Activated CD4-positive, CD25-positive, alpha-beta regulatory T cell (primary cell): ENCODE data around the gene TNFRSF12A.
"Not testable (repeated sequence)": the region's sequence is repeated elsewhere in the genome, so short reads cannot be mapped to it uniquely, and the experiment has no call there.

ENCODE experiments used
- DNase-seq, 4 experiments: peaks; one replicate each; lab custom pipeline; 2025; lab: John Stamatoyannopoulos, UW

The TNFRSF12A gene

DNA sequence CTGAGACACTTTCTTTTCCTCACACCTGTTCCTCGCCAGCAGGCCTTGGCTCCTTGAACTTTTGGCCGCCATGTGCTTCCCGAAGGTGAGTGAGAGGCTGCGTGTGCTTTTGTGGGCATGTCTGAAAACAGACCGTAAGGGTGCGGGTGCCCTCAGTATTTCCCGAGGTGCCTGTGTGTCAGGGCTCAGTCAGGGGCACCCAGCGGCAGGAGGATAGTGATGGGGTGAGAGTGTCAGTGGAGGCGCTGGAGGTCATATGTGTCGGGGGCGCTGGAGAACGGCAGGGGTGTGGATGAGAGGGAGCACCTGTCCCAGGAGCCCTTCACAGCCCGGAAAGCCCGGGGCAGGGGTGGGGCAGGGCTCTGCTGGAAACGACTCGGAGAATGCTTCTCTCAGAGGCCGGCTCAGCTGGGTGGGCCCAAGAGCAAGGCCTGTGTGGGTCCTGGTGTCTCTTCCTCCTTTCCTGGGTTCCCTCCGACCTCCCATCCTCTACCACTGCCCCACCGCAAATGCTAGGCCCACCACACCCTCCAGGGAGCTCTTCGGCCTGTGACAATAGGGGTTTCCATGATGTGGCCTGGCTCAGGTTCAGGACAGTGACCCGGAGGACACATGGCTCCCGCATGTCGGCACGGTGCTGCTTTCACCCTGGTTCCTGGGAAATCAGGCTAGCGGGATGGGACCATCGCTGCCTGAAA lies 45.7 kb downstream of the TNFRSF12A start:
- no peak for DNase-seq

DNA sequence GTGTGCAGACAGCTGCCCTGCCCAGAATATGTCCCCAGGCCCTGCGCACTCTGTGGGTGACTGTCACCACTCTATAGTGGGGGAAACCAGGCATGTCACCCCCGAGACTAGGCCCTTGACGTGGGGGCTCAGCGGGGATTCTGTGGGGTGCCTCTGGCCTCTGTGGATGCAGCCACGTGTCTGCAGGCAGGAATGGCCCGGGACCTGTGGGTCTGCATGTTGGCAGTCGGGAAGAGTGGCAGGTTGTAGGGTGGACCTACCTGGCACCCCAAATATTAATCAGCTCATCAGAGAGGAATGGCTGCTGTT lies 46.2 kb downstream of the TNFRSF12A start:
- DNase-seq, result no peak

DNA sequence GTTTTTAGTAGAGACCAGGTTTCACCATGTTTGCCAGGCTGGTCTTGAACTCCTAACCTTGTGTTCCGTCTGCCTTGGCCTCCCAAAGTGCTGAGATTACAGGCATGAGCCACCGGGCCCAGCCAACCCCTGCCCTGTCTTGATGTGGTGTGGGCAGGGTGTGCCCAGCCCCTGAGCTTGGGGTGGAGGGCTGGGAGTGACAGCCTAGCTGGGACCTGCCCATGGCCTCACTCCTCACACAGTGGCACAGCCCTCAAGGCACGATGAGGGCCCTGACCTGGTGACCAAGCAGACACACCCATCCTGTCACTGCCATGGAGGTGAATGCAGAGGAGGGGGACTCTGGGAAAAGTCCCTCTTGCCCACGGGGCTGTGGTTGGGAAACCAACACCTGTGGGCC lies 48.3 kb downstream of the TNFRSF12A start:
- no peak for DNase-seq

DNA sequence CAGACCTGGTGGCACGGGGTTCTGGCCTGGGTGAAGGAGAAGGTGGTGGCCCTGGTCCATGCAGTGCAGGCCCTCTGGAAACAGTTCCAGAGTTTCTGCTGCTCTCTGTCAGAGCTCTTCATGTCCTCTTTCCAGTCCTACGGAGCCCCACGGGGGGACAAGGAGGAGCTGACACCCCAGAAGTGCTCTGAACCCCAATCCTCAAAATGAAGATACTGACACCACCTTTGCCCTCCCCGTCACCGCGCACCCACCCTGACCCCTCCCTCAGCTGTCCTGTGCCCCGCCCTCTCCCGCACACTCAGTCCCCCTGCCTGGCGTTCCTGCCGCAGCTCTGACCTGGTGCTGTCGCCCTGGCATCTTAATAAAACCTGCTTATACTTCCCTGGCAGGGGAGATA lies 49.0 kb downstream of the TNFRSF12A start:
- DNase-seq, result not testable (repeated sequence)

DNA sequence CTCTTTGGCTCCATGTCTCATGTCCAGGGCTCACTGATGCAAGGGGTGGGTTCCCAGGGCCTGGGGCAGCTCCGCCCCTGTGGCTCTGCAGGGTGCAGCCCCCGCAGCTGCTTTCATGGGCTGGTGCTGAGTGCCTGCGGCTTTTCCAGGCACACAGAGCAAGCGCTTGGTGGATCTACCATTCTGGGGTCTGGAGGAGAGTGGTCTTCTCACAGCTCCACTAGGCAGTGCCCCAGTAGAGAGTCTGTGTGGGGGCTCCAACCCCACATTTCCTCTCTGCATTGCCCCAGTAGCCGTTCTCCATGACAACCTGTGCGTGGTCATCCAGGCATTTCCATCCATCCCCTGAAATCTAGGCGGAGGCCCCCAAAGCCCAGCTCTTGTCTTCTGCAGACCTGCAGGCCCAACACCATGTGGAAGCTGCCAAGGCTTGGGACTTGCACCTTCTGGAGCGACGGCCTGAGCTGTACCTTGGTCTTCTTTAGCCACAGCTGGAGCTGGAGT lies 50.5 kb downstream of the TNFRSF12A start:
- DNase-seq, result no peak

DNA sequence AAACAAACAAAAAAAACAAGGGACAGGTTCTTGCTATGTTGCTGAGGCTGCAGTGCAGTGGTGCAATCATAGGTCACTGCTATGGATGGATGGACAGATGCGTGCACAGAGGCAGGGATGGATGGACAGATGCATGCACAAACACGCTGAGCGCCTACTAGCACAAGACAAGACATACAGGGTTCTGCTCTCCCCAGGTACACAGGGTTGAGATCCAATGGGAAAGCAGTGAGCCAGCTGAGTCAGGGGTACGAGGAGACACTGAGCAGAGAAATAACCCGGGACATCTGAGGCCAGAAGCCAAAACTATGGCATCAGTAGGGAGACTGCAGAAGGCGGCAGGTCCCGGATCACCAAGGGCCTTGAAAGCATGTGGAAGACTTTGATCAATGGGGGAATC lies 51.5 kb downstream of the TNFRSF12A start:
- no peak for DNase-seq
